Glomerular visceral epithelial cell (primary cell): Measurements from ENCODE around the gene RASSF4.

Experiments used
- DNase-seq: peaks from one replicate; pipeline ENCODE4 v3.0.0-alpha.2; 2016; ENCODE audit errors: extremely low spot score

Gene RASSF4

GRCh38 chr10:44988957-44989585 lies 29.5 kb downstream of the RASSF4 start:
- DNase-seq = no peak

- no peak for DNase-seq
Observed at GRCh38 chr10:44989597-44990301, 30.1 kb downstream of the RASSF4 start.

GRCh38 chr10:44990302-44990655 lies 30.7 kb downstream of the RASSF4 start:
- DNase-seq = no peak

- no peak for DNase-seq
Observed at GRCh38 chr10:44990965-44991364, 31.4 kb downstream of the RASSF4 start.

GRCh38 chr10:44991571-44991970 lies 32.0 kb downstream of the RASSF4 start:
- no peak for DNase-seq

GRCh38 chr10:44992070-44992731 lies 32.6 kb downstream of the RASSF4 start:
- no peak for DNase-seq

GRCh38 chr10:44992732-44993225 lies 33.2 kb downstream of the RASSF4 start:
- DNase-seq = no peak

- DNase-seq = no peak
Observed at GRCh38 chr10:44993226-44993921, 33.8 kb downstream of the RASSF4 start.

GRCh38 chr10:44993922-44994751 lies 34.5 kb downstream of the RASSF4 start:
- DNase-seq = no peak

GRCh38 chr10:44994752-44995530 lies 35.3 kb downstream of the RASSF4 start:
- DNase-seq = no peak

GRCh38 chr10:44995581-44995913 lies 35.9 kb downstream of the RASSF4 start:
- no peak for DNase-seq

GRCh38 chr10:44995914-44996669 lies 36.5 kb downstream of the RASSF4 start:
- no peak for DNase-seq

- DNase-seq = no peak
Observed at GRCh38 chr10:44997105-44997748, 37.6 kb downstream of the RASSF4 start.

- peak; percentile 81 for DNase-seq
Observed at GRCh38 chr10:44998146-44998631, 38.6 kb downstream of the RASSF4 start.

GRCh38 chr10:45000138-45000751 lies 40.6 kb downstream of the RASSF4 start:
- DNase-seq = no peak

- DNase-seq = peak; percentile 69
Observed at GRCh38 chr10:45000752-45001380, 41.3 kb downstream of the RASSF4 start, which contains the start of gene ZNF22. Gene ZNF22 (plus strand): TSS chr10:45000923. CDS start chr10:45003369, 2,446 bp downstream.

- peak; percentile 77 for DNase-seq
Observed at GRCh38 chr10:45001381-45002148, 42.0 kb downstream of the RASSF4 start.
